Mesenchymal stem cell (in vitro differentiated cells and primary cell): ENCODE data around the gene CIRBP.

ENCODE experiments used
- DNase-seq: peaks from one replicate; pipeline ENCODE4 v3.0.0-alpha.2; 2013
- H2AFZ ChIP-seq: one replicate; pipeline ENCODE4 v1.6.1; 2013; ENCODE audit warnings: low read depth, mild to moderate bottlenecking, control low read depth, inconsistent platforms, low read length, moderate library complexity
- H2AK5ac ChIP-seq: 2 replicates; pipeline ENCODE4 v1.6.1; 2013; ENCODE audit warnings: low read length, moderate library complexity, mild to moderate bottlenecking, inconsistent platforms; ENCODE audit not compliant: severe bottlenecking
- H2BK120ac ChIP-seq: one replicate; pipeline ENCODE4 v1.6.1; 2013; ENCODE audit warnings: low read depth, mild to moderate bottlenecking, inconsistent platforms, low read length, moderate library complexity
- H2BK12ac ChIP-seq, 2 experiments: one replicate each; pipeline ENCODE4 v1.6.1; 2013; ENCODE audit warnings: inconsistent platforms in 2 of 2, low read length in 2 of 2, mild to moderate bottlenecking in 2 of 2, moderate library complexity in 2 of 2, control low read depth in 1 of 2
- H2BK15ac ChIP-seq: one replicate; pipeline ENCODE4 v1.6.1; 2013; ENCODE audit warnings: mild to moderate bottlenecking, low read depth, inconsistent platforms; ENCODE audit not compliant: poor library complexity, severe bottlenecking
- H2BK5ac ChIP-seq: 2 replicates; pipeline ENCODE4 v1.6.1; 2013; ENCODE audit warnings: low read depth, mild to moderate bottlenecking, low read length, control low read depth, inconsistent platforms; ENCODE audit not compliant: poor library complexity, severe bottlenecking
- H3K14ac ChIP-seq, 2 experiments: one replicate each; pipeline ENCODE4 v1.6.1; 2013; ENCODE audit warnings: inconsistent platforms in 2 of 2, low read length in 2 of 2, control low read depth in 1 of 2, mild to moderate bottlenecking in 1 of 2, moderate library complexity in 1 of 2
- H3K18ac ChIP-seq, 2 experiments: one replicate each; pipeline ENCODE4 v1.6.1; 2013; ENCODE audit warnings: inconsistent platforms in 2 of 2, low read length in 2 of 2, control low read depth in 1 of 2, low read depth in 1 of 2, mild to moderate bottlenecking in 1 of 2
- H3K23ac ChIP-seq, 2 experiments: one replicate each; pipeline ENCODE4 v1.6.1; 2013; ENCODE audit warnings: inconsistent platforms in 2 of 2, low read length in 2 of 2, mild to moderate bottlenecking in 2 of 2, moderate library complexity in 2 of 2, control low read depth in 1 of 2
- H3K27ac ChIP-seq: 2 replicates; pipeline ENCODE4 v1.5.1; 2013; ENCODE audit warnings: mild to moderate bottlenecking, moderate library complexity, low read length, control low read depth, inconsistent platforms; ENCODE audit not compliant: poor library complexity, severe bottlenecking
- H3K27me3 ChIP-seq, 2 experiments: 2 replicates each; pipeline versions ENCODE4 v1.6.1 to v1.7.0; 2013; ENCODE audit warnings: low read length in 2 of 2, mild to moderate bottlenecking in 2 of 2, moderate library complexity in 2 of 2, control low read depth in 1 of 2, inconsistent platforms in 1 of 2; ENCODE audit not compliant: control insufficient read depth in 1 of 2, insufficient read depth in 1 of 2
- H3K36me3 ChIP-seq, 2 experiments: 2 replicates each; pipeline versions ENCODE4 v1.6.1 to v1.7.0; 2013; ENCODE audit warnings: low read length in 2 of 2, control low read depth in 1 of 2, inconsistent platforms in 1 of 2, low read depth in 1 of 2, mild to moderate bottlenecking in 1 of 2; ENCODE audit not compliant: insufficient read depth in 2 of 2, control insufficient read depth in 1 of 2
- H3K4ac ChIP-seq, 2 experiments: one replicate each; pipeline ENCODE4 v1.6.1; 2013; ENCODE audit warnings: inconsistent platforms in 2 of 2, low read length in 2 of 2, mild to moderate bottlenecking in 2 of 2, moderate library complexity in 2 of 2, control low read depth in 1 of 2, low read depth in 1 of 2
- H3K4me1 ChIP-seq: 2 replicates; pipeline ENCODE4 v1.6.1; 2013; ENCODE audit warnings: low read depth, low read length, control low read depth; ENCODE audit not compliant: control insufficient read depth, insufficient read depth
- H3K4me2 ChIP-seq: 2 replicates; pipeline ENCODE4 v1.6.1; 2013; ENCODE audit warnings: low read length, mild to moderate bottlenecking, inconsistent platforms; ENCODE audit not compliant: poor library complexity, severe bottlenecking
- H3K4me3 ChIP-seq, 2 experiments: 2 replicates each; pipeline versions ENCODE4 v1.5.1 to v1.7.0; 2013; ENCODE audit warnings: low read length in 2 of 2, mild to moderate bottlenecking in 2 of 2, control low read depth in 1 of 2, low read depth in 1 of 2; ENCODE audit not compliant: insufficient read depth in 1 of 2
- H3K79me1 ChIP-seq: replicated peaks from 2 replicates; pipeline ENCODE4 v1.6.1; 2013; ENCODE audit warnings: mild to moderate bottlenecking, control low read depth, low read length, inconsistent platforms; ENCODE audit not compliant: poor library complexity, severe bottlenecking
- H3K9ac ChIP-seq: 2 replicates; pipeline ENCODE4 v1.7.0; 2013; ENCODE audit warnings: mild to moderate bottlenecking, low read length, moderate library complexity
- H3K9me3 ChIP-seq: 2 replicates; pipeline ENCODE4 v1.7.0; 2013; ENCODE audit warnings: mild to moderate bottlenecking, low read length; ENCODE audit not compliant: control insufficient read depth
- H4K8ac ChIP-seq: one replicate; pipeline ENCODE4 v1.6.1; 2013; ENCODE audit warnings: inconsistent platforms, mild to moderate bottlenecking, low read length, moderate library complexity
- H4K91ac ChIP-seq: one replicate; pipeline ENCODE4 v1.6.1; 2013; ENCODE audit warnings: mild to moderate bottlenecking, low read length, inconsistent platforms
- WGBS: methylation state at CpG from one replicate; pipeline ENCODE4 v1.1.7; 2013; ENCODE audit warnings: mixed read lengths; 5-methylcytosine and 5-hydroxymethylcytosine counted together

The CIRBP gene

GRCh38 chr19:1261798-1262622 lies 7.1 kb upstream of the CIRBP start:
- H4K8ac ChIP-seq = peak overlapping the region; percentile 63
- H4K91ac ChIP-seq = peak overlapping the region; percentile 99
- H3K4me2 ChIP-seq = peak overlapping the region; percentile 94
- H2AFZ ChIP-seq = no peak overlapping the region
- H3K23ac ChIP-seq = peak overlapping the region in 1 of 2 experiments; percentile 66
- DNase-seq = peak; percentile 54
- H3K27me3 ChIP-seq = no peaks in the 10 kb centered on the region
- H3K14ac ChIP-seq = peak overlapping the region in 1 of 2 experiments; percentile 45
- H3K4ac ChIP-seq = peak overlapping the region; percentile 90 to 97
- peaks cover 15 to 35% of the 10 kb centered on the region in 2 experiments for H3K36me3 ChIP-seq
- H3K4me3 ChIP-seq = peak overlapping the region; percentile 67 to 80
- H3K4me1 ChIP-seq = peaks cover 79% of the 10 kb centered on the region
- H2BK5ac ChIP-seq = peak overlapping the region; percentile 94
- peak overlapping the region; percentile 91 for H3K9ac ChIP-seq
- H2BK120ac ChIP-seq = peak overlapping the region; percentile 97
- peak overlapping the region; percentile 88 to 90 for H2BK12ac ChIP-seq
- H3K27ac ChIP-seq = peak overlapping the region; percentile 78
- peak overlapping the region; percentile 83 for H2BK15ac ChIP-seq
- WGBS = 47% methylated on average over 26 of the region's 28 CpGs
- peak overlapping the region; percentile 98 to 99 for H3K18ac ChIP-seq
- H3K9me3 ChIP-seq = no peaks in the 10 kb centered on the region
- peaks cover 4% of the 10 kb centered on the region for H3K79me1 ChIP-seq
- H2AK5ac ChIP-seq = peak overlapping the region; percentile 55

DNA sequence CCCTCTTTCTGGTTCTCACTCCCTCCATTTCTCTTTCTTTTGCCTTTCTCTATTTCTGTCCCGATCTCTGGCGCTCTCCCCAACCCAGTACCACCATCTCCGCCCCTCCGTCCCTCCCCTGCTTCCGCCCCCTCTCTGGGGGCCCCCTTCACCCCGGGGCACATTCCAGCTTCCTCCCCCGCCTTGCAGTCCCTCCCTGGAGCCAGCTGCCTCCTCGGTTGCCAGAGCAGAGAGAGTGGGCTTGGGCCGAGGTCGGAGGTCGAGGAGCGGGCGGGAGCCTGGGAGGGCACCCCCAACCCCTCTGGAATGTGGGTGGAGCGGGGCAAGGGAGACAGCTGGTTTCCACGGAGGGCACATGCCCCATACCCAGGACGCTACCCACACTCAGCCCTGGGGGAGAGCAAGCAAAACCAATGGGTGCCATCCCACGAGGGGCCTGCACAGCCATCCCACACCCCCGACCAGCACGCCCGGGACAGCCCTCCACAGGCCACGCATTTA lies 6.5 kb upstream of the CIRBP start:
- 40% methylated on average over 20 of the region's 21 CpGs for WGBS
- Histone ChIP-seq H4K91ac (peak overlapping the region; percentile 99), H3K9ac (peak overlapping the region; percentile 91), H3K4me1 (peaks cover 80% of the 10 kb centered on the region), H3K4me2 (peak overlapping the region; percentile 94), H2BK120ac (peak overlapping the region; percentile 97), H3K36me3 (peaks cover 9 to 28% of the 10 kb centered on the region in 2 experiments), H3K27ac (peak overlapping the region; percentile 78), H3K14ac (peak overlapping the region in 1 of 2 experiments; percentile 93), H3K79me1 (peaks cover 7% of the 10 kb centered on the region), H3K4ac (peak overlapping the region in 1 of 2 experiments; percentile 97), H4K8ac (peak overlapping the region; percentile 78), H3K4me3 (peak overlapping the region in 1 of 2 experiments; percentile 35), H3K23ac (peak overlapping the region in 1 of 2 experiments; percentile 51), H2AK5ac (peak overlapping the region; percentile 91), H3K27me3 (no peaks in the 10 kb centered on the region), H2BK5ac (peak overlapping the region; percentile 48), H2BK15ac (peak overlapping the region; percentile 99), H2AFZ (no peak overlapping the region), H3K9me3 (no peaks in the 10 kb centered on the region), H3K18ac (peak overlapping the region; percentile 40 to 99), H2BK12ac (peak overlapping the region; percentile 69 to 88)
- DNase-seq = no peak

- no peak for DNase-seq
- Histone ChIP-seq H2AK5ac (peak overlapping the region; percentile 59), H3K4me1 (peaks cover 80% of the 10 kb centered on the region), H4K8ac (no peak overlapping the region), H3K27me3 (no peaks in the 10 kb centered on the region), H3K4ac (peak overlapping the region in 1 of 2 experiments; percentile 84), H3K9ac (no peak overlapping the region), H2BK15ac (no peak overlapping the region), H3K36me3 (peaks cover 3 to 23% of the 10 kb centered on the region in 2 experiments), H3K4me3 (no peak overlapping the region), H4K91ac (peak overlapping the region; percentile 95), H3K18ac (peak overlapping the region; percentile 40 to 99), H3K23ac (no peak overlapping the region), H2AFZ (no peak overlapping the region), H3K9me3 (no peaks in the 10 kb centered on the region), H2BK5ac (peak overlapping the region; percentile 48), H3K27ac (peak overlapping the region; percentile 78), H2BK12ac (peak overlapping the region; percentile 88 to 97), H2BK120ac (peak overlapping the region; percentile 21), H3K4me2 (peak overlapping the region; percentile 47), H3K14ac (no peak overlapping the region), H3K79me1 (peaks cover 8% of the 10 kb centered on the region)
- WGBS = 74% methylated on average over 3 of the region's 5 CpGs
Measured at GRCh38 chr19:1263188-1263587, 5.9 kb upstream of the CIRBP start.
